Gastrocnemius medialis (tissue), 4 donors: ENCODE results near the gene KYNU. TPM values are rescaled to one million over a fixed set of nuclear protein-coding genes. Genes with fewer than 3 reads are reported as not detected.
"Not testable (repeated sequence)": the region's sequence is repeated elsewhere in the genome, so short reads cannot be mapped to it uniquely, and the experiment has no call there.

Experiments
- ATAC-seq, 2 donors: fragments of 150-250 bp; one replicate each; pipeline ENCODE4 v1.9.1; 2016
- DNase-seq, 2 donors: peaks; one replicate each; pipeline ENCODE4 v3.0.0-alpha.2; 2019
- H3K27ac ChIP-seq, 4 donors: fragments of 200-600 bp; sonication (generic); 1 replicate in 1 of 4; 2 replicates in 3 of 4; pipeline ENCODE4 v1.5.1; 2016 to 2018; ENCODE audit warnings: mild to moderate bottlenecking in 2 of 4, moderate library complexity in 1 of 4
- H3K27me3 ChIP-seq, 3 donors: fragments of 200-600 bp; sonication (generic) in 2 of 3; 1 replicate in 1 of 3; 2 replicates in 2 of 3; pipeline versions ENCODE4 v1.5.1 to v1.6.0; 2016 to 2019; ENCODE audit warnings: mild to moderate bottlenecking in 1 of 3, moderate library complexity in 1 of 3
- H3K36me3 ChIP-seq, 2 donors: fragments of 200-600 bp; sonication (generic) in 1 of 2; one replicate each; pipeline ENCODE4 v1.5.1; 2017 to 2018
- H3K4me1 ChIP-seq, 2 donors: fragments of 200-600 bp; sonication (generic) in 1 of 2; one replicate each; pipeline ENCODE4 v1.5.1; 2016 to 2017; ENCODE audit warnings: mild to moderate bottlenecking in 2 of 2
- H3K4me3 ChIP-seq, 4 donors: fragments of 200-600 bp; sonication (generic) in 3 of 4; 1 replicate in 1 of 4; 2 replicates in 3 of 4; pipeline ENCODE4 v1.5.1; 2016 to 2019; ENCODE audit warnings: mild to moderate bottlenecking in 2 of 4
- H3K9me3 ChIP-seq, 3 donors: fragments of 200-600 bp; sonication (generic) in 2 of 3; 1 replicate in 1 of 3; 2 replicates in 2 of 3; pipeline ENCODE4 v1.5.1; 2016 to 2019
- CTCF ChIP-seq, 5 experiments: fragments of 450-650 bp in 3 of 5; fragments of 200-600 bp in 2 of 5; sonication (generic) in 2 of 5; IDR thresholded peaks in 4 of 5; conservative IDR thresholded peaks in 1 of 5; 1 replicate in 4 of 5; 2 replicates in 1 of 5; pipeline ENCODE4 v1.5.1; 2016 to 2019; ENCODE audit warnings: antibody characterized with exemption in 5 of 5, mild to moderate bottlenecking in 3 of 5, moderate library complexity in 3 of 5
- POLR2A ChIP-seq, 2 donors: fragments of 450-650 bp; IDR thresholded peaks; one replicate each; pipeline ENCODE4 v1.6.1; 2017; ENCODE audit warnings: antibody characterized with exemption in 2 of 2, mild to moderate bottlenecking in 2 of 2, moderate library complexity in 2 of 2
- in situ Hi-C, 4 donors: fragments of 200-750 bp; cut with MboI; loops; one replicate each; pipeline versions ENCODE4 v1.15.0 to v1.8.0; 2017; ENCODE audit warnings: low sequenced_read_pairs in 4 of 4
- intact Hi-C: fragments of 100-400 bp; cut with DNase I; formaldehyde crosslinking; loops from one replicate; pipeline ENCODE4 v1.15.1; 2023; ENCODE audit warnings: low total_unique reads
- total RNA-seq, 4 donors: library from RNA; depleted of rRNA; stranded (reverse); fragments of >200 nt; gene quantifications; one replicate each; pipeline versions ENCODE4 v1.1.0 to v1.2.3, GENCODE V29; 2016

The KYNU gene
- total RNA-seq, 4 donors from 2014 or later: 0.46 to 2.0 (median 0.61) TPM; not detected in 1

DNA sequence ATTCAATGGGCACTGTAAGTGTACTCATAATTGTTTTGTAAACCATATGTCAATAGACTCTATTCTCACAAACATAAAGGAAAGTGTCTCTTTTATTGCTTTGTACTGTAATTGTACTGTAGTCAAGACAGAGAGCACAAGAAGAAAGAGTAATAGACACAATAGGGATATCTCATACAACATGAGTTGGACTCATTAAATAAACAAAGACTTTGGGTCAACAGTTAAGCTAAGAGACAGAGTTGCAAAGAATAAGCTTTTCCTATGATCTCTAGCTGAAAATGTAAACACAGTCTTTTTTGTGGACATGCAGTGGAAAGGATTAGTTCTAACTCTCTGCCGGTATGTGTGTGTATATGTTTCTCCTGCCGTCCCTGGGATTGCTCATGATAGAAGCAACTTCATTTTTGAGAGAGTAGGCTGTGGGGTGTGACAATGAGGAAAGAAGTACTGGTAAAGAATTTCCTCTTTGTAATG, 13.9 kb upstream of the KYNU start:
- no peaks in the 10 kb centered on the region for H3K36me3 ChIP-seq
- H3K4me3 ChIP-seq: no peak overlapping the region
- ATAC-seq (no peak), DNase-seq (no peak)
- no peak for TF ChIP-seq POLR2A (IDR thresholded peaks at IDR 0.05)
- in situ Hi-C loops: no loop called here
- no peaks in the 10 kb centered on the region for H3K4me1 ChIP-seq
- no peak overlapping the region for H3K27ac ChIP-seq
- no peaks in the 10 kb centered on the region for H3K9me3 ChIP-seq
- intact Hi-C loops: no loop called here
- H3K27me3 ChIP-seq: no peaks in the 10 kb centered on the region

DNA sequence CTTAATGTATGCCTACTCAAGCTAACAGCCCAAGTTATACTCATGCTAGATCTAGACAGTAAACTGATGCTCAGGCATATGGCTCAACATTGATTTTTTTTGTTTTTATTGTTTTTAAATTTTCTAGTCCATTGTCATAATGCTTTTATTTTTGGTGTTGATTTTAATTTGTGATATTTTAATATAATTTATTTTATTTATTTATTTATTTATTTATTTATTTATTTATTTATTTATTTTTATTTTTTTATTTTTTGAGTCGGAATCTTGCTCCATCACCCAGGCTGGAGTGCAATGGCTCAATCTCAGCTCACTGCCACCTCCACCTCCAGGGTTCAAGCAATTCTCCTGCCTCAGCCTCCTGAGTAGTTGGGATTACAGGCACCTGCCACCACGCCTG, 12.9 kb upstream of the KYNU start:
- DNase-seq, intact Hi-C loops, H3K27ac ChIP-seq, H3K4me1 ChIP-seq, H3K4me3 ChIP-seq, H3K27me3 ChIP-seq, H3K9me3 ChIP-seq, in situ Hi-C loops, ATAC-seq, H3K36me3 ChIP-seq: not testable (repeated sequence)

- no peaks in the 10 kb centered on the region for H3K9me3 ChIP-seq
- DNase-seq (no peak), ATAC-seq (no peak)
- in situ Hi-C loops: no loop called here
- H3K36me3 ChIP-seq: no peaks in the 10 kb centered on the region
- no peak overlapping the region for H3K4me3 ChIP-seq
- H3K27ac ChIP-seq: no peak overlapping the region
- H3K4me1 ChIP-seq: no peaks in the 10 kb centered on the region
- intact Hi-C loops: no loop called here
- TF ChIP-seq POLR2A (IDR thresholded peaks at IDR 0.05) (no peak), CTCF (IDR thresholded peaks at IDR 0.05 in 4 of 5, conservative IDR thresholded peaks at IDR 0.05 in 1 of 5) (no peak)
- H3K27me3 ChIP-seq: no peaks in the 10 kb centered on the region
Measured at GRCh38 chr2:142865924-142866323, 11.5 kb upstream of the KYNU start.

- Histone ChIP-seq H3K27ac (no peak overlapping the region), H3K27me3 (no peaks in the 10 kb centered on the region), H3K4me3 (no peak overlapping the region), H3K9me3 (no peaks in the 10 kb centered on the region), H3K4me1 (no peaks in the 10 kb centered on the region), H3K36me3 (no peaks in the 10 kb centered on the region)
- in situ Hi-C loops (no loop called here), intact Hi-C loops (no loop called here)
- TF ChIP-seq CTCF (IDR thresholded peaks at IDR 0.05 in 4 of 5, conservative IDR thresholded peaks at IDR 0.05 in 1 of 5) (no peak), POLR2A (IDR thresholded peaks at IDR 0.05) (no peak)
- DNase-seq (no peak), ATAC-seq (no peak)
Measured at GRCh38 chr2:142866426-142866825, 11.0 kb upstream of the KYNU start.

DNA sequence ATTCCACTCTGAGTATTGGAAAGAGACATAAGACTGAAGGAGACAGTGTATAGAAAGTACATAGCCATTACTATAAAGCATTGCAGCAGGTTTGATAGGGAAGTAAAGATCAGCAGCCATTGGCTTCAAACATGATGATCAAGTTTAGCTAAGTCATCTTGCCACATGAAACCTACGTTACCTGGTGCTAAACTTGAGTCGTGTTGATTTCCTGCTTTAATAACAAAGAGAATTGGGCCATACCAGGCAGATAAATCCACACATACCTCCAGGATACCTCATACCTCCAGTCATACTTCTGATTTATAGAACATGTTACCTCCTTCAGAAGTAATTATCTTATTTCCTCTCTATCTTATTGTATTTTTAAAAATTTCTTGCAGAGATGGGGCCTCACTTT, 10.3 kb upstream of the KYNU start:
- intact Hi-C loops: no loop called here
- Histone ChIP-seq H3K27me3 (no peaks in the 10 kb centered on the region), H3K9me3 (no peaks in the 10 kb centered on the region), H3K4me1 (no peaks in the 10 kb centered on the region), H3K36me3 (no peaks in the 10 kb centered on the region), H3K27ac (no peak overlapping the region), H3K4me3 (no peak overlapping the region)
- DNase-seq (no peak), ATAC-seq (no peak)
- TF ChIP-seq POLR2A (IDR thresholded peaks at IDR 0.05) (no peak), CTCF (IDR thresholded peaks at IDR 0.05 in 4 of 5, conservative IDR thresholded peaks at IDR 0.05 in 1 of 5) (no peak)
- in situ Hi-C loops: no loop called here

- DNase-seq (peak; percentile 24 to 39), ATAC-seq (peak in 1 of 2 donors; percentile 44)
- H3K4me3 ChIP-seq: no peak overlapping the region
- in situ Hi-C loops: no loop called here
- H3K4me1 ChIP-seq: no peaks in the 10 kb centered on the region
- no peak overlapping the region for H3K27ac ChIP-seq
- TF ChIP-seq CTCF (IDR thresholded peaks at IDR 0.05 in 4 of 5, conservative IDR thresholded peaks at IDR 0.05 in 1 of 5) (no peak), POLR2A (IDR thresholded peaks at IDR 0.05) (no peak)
- H3K36me3 ChIP-seq: no peaks in the 10 kb centered on the region
- intact Hi-C loops: no loop called here
- no peaks in the 10 kb centered on the region for H3K9me3 ChIP-seq
- H3K27me3 ChIP-seq: no peaks in the 10 kb centered on the region
Measured at GRCh38 chr2:142868229-142868762, 9.2 kb upstream of the KYNU start.

GRCh38 chr2:142869065-142869460, 8.4 kb upstream of the KYNU start:
- DNase-seq, H3K9me3 ChIP-seq, ATAC-seq, H3K4me3 ChIP-seq, H3K27ac ChIP-seq, intact Hi-C loops, H3K27me3 ChIP-seq, H3K4me1 ChIP-seq, H3K36me3 ChIP-seq, in situ Hi-C loops: not testable (repeated sequence)
